Measurements from ENCODE around the gene FOXS1.

DNA sequence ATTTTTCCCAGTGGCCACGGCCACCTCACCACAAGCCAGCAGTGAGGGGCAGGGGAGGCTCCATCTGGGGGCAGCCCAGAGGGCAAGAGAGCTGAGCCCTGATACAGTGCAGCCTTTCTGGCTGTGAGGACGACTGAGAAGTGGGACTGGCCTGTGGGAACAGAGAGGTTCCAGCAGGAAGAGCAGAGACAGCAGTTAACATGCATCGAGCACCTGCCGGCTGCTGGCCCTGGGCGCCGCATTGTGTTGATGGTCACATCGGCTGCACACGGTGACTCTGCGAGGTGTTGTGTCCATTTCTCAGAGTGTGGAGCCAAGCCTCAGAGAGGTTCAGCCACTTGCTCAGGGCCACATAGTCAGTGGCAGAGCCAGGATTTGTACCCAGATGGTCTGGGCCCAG is 9.8 kb downstream of the FOXS1 start:
- TF ChIP-seq, protein P1, sequence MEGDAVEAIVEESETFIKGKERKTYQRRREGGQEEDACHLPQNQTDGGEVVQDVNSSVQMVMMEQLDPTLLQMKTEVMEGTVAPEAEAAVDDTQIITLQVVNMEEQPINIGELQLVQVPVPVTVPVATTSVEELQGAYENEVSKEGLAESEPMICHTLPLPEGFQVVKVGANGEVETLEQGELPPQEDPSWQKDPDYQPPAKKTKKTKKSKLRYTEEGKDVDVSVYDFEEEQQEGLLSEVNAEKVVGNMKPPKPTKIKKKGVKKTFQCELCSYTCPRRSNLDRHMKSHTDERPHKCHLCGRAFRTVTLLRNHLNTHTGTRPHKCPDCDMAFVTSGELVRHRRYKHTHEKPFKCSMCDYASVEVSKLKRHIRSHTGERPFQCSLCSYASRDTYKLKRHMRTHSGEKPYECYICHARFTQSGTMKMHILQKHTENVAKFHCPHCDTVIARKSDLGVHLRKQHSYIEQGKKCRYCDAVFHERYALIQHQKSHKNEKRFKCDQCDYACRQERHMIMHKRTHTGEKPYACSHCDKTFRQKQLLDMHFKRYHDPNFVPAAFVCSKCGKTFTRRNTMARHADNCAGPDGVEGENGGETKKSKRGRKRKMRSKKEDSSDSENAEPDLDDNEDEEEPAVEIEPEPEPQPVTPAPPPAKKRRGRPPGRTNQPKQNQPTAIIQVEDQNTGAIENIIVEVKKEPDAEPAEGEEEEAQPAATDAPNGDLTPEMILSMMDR (IDR thresholded peaks at IDR 0.05; ENCODE audit: insufficient read depth, low read length): no peak
- TF ChIP-seq GABPA (IDR thresholded peaks at IDR 0.05; ENCODE audit: low read depth): no peak
